Panc1 (cell line): Measurements from ENCODE around the gene STARD8. TPM values are rescaled to one million over a fixed set of nuclear protein-coding genes. Genes with fewer than 3 reads are reported as not detected.

Experiments used
- ATAC-seq: fragments of 200-7000 bp; cut with Tn5 transposase; 2 replicates; pipeline ENCODE4 v1.9.1; 2020; ENCODE audit warnings: mild to moderate bottlenecking, moderate library complexity
- BruUV-seq: library from RNA; stranded (reverse); fragments of 400-500 nt; replicated peaks from 2 replicates; lab custom pipeline; 2021; lab: Mats Ljungman, UMichigan
- CTCF ChIA-PET: fragments of 300-600 bp; sonication (Branson Sonifier 250); formaldehyde crosslinking; loops from one replicate; lab custom pipeline; 2022; ENCODE audit warnings: antibody characterized with exemption; lab: Charles Lee
- POLR2A ChIA-PET: fragments of 300-600 bp; sonication (Branson Sonifier 250); formaldehyde crosslinking; loops from one replicate; lab custom pipeline; 2022; ENCODE audit warnings: antibody characterized with exemption; lab: Charles Lee
- DNase-seq: peaks from one replicate; pipeline ENCODE4 v3.0.0-alpha.2; 2010; ENCODE audit warnings: low read depth, low spot score
- H3K27ac ChIP-seq: 2 replicates; pipeline ENCODE4 v1.5.1; 2011; ENCODE audit warnings: mild to moderate bottlenecking, low read length, inconsistent platforms
- H3K27me3 ChIP-seq: fragments of 200-500 bp; sonication (Bioruptor generic); 2 replicates; pipeline ENCODE4 v1.6.0; 2014; ENCODE audit warnings: low read length, inconsistent platforms; ENCODE audit not compliant: control insufficient read depth, insufficient read depth
- H3K36me3 ChIP-seq: fragments of 200-500 bp; sonication (Bioruptor generic); 2 replicates; pipeline ENCODE4 v1.5.1; 2014; ENCODE audit warnings: inconsistent platforms, mild to moderate bottlenecking, low read length, moderate library complexity; ENCODE audit not compliant: control insufficient read depth, insufficient read depth
- H3K4me1 ChIP-seq: 2 replicates; pipeline ENCODE4 v1.5.1; 2011; ENCODE audit warnings: inconsistent platforms, mild to moderate bottlenecking, low read length, moderate library complexity; ENCODE audit not compliant: control insufficient read depth, insufficient read depth
- H3K4me3 ChIP-seq, 2 experiments: 2 replicates each; pipeline ENCODE4 v1.5.1; 2011 to 2012; ENCODE audit warnings: low read depth in 2 of 2, low read length in 2 of 2, mild to moderate bottlenecking in 2 of 2, inconsistent platforms in 1 of 2, moderate library complexity in 1 of 2
- H3K9me3 ChIP-seq: fragments of 200-500 bp; sonication (Bioruptor generic); 2 replicates; pipeline ENCODE4 v1.5.1; 2014; ENCODE audit warnings: low read depth, mild to moderate bottlenecking, inconsistent platforms, low read length, moderate library complexity; ENCODE audit not compliant: control insufficient read depth, insufficient read depth
- POLR2AphosphoS5 ChIP-seq: IDR thresholded peaks from 2 replicates; pipeline ENCODE4 v1.6.1; 2012; ENCODE audit warnings: mild to moderate bottlenecking, low read depth, low read length, moderate library complexity
- SIN3A ChIP-seq: IDR thresholded peaks from 2 replicates; pipeline ENCODE4 v1.6.1; 2012; ENCODE audit warnings: low read depth, mild to moderate bottlenecking, low read length, moderate library complexity, borderline replicate concordance; ENCODE audit not compliant: insufficient read depth
- TCF7L2 ChIP-seq: IDR thresholded peaks from 2 replicates; pipeline ENCODE4 v1.6.1; 2011; ENCODE audit warnings: mild to moderate bottlenecking, low read depth, low read length, inconsistent platforms
- in situ Hi-C: cut with HindIII; loops from 2 replicates; pipeline ENCODE4 v1.10.0; 2016; ENCODE audit warnings: low sequenced_read_pairs, low pct_unique_long_range_greater_than_20kb
- intact Hi-C: fragments of 100-400 bp; cut with micrococcal nuclease; formaldehyde crosslinking; loops from one replicate; pipeline ENCODE4 v1.10.0; 2022; ENCODE audit not compliant: unreplicated experiment
- total RNA-seq: library from RNA; stranded (reverse); gene quantifications from one replicate; pipeline ENCODE4 v1.2.1, GENCODE V29; 2021; ENCODE audit not compliant: unreplicated experiment
- TF ChIP-seq, protein P1 (sequence below): fragments of 450-650 bp; IDR thresholded peaks from 2 replicates; pipeline ENCODE4 v1.5.1; 2017; ENCODE audit warnings: mild to moderate bottlenecking
- TF ChIP-seq, protein P2 (sequence below), 2 experiments: IDR thresholded peaks; 2 replicates each; pipeline ENCODE4 v1.6.1; 2011 to 2012; ENCODE audit warnings: low read depth in 2 of 2, control low read depth in 1 of 2, low read length in 1 of 2, mild to moderate bottlenecking in 1 of 2, moderate library complexity in 1 of 2; ENCODE audit not compliant: insufficient read depth in 1 of 2

The STARD8 gene
- total RNA-seq, 1 experiment from 2014 or later = 4.6 TPM

DNA sequence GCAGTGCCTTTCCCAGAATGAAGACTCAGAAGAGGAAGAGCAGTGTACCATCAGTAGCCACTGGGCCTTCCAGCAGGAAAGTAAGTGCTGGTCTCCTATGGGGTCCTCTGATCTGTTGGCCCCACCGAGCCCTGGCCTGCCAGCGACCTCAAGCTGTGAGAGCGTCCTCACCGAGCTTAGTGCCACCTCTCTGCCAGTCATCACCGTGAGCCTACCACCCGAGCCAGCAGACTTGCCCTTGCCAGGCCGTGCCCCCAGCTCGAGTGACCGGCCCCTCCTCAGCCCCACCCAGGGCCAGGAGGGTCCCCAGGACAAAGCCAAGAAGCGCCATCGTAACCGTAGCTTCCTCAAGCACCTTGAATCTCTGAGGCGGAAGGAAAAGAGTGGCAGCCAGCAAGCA is 69.7 kb downstream of the STARD8 start:
- no peaks in the 10 kb centered on the region for H3K4me1 ChIP-seq
- TF ChIP-seq, protein P1, sequence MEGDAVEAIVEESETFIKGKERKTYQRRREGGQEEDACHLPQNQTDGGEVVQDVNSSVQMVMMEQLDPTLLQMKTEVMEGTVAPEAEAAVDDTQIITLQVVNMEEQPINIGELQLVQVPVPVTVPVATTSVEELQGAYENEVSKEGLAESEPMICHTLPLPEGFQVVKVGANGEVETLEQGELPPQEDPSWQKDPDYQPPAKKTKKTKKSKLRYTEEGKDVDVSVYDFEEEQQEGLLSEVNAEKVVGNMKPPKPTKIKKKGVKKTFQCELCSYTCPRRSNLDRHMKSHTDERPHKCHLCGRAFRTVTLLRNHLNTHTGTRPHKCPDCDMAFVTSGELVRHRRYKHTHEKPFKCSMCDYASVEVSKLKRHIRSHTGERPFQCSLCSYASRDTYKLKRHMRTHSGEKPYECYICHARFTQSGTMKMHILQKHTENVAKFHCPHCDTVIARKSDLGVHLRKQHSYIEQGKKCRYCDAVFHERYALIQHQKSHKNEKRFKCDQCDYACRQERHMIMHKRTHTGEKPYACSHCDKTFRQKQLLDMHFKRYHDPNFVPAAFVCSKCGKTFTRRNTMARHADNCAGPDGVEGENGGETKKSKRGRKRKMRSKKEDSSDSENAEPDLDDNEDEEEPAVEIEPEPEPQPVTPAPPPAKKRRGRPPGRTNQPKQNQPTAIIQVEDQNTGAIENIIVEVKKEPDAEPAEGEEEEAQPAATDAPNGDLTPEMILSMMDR = no peak
- TF ChIP-seq, protein P2, sequence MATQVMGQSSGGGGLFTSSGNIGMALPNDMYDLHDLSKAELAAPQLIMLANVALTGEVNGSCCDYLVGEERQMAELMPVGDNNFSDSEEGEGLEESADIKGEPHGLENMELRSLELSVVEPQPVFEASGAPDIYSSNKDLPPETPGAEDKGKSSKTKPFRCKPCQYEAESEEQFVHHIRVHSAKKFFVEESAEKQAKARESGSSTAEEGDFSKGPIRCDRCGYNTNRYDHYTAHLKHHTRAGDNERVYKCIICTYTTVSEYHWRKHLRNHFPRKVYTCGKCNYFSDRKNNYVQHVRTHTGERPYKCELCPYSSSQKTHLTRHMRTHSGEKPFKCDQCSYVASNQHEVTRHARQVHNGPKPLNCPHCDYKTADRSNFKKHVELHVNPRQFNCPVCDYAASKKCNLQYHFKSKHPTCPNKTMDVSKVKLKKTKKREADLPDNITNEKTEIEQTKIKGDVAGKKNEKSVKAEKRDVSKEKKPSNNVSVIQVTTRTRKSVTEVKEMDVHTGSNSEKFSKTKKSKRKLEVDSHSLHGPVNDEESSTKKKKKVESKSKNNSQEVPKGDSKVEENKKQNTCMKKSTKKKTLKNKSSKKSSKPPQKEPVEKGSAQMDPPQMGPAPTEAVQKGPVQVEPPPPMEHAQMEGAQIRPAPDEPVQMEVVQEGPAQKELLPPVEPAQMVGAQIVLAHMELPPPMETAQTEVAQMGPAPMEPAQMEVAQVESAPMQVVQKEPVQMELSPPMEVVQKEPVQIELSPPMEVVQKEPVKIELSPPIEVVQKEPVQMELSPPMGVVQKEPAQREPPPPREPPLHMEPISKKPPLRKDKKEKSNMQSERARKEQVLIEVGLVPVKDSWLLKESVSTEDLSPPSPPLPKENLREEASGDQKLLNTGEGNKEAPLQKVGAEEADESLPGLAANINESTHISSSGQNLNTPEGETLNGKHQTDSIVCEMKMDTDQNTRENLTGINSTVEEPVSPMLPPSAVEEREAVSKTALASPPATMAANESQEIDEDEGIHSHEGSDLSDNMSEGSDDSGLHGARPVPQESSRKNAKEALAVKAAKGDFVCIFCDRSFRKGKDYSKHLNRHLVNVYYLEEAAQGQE (IDR thresholded peaks at IDR 0.05; ENCODE audit: insufficient read depth in 1 of 2, low read depth in 2 of 2, low read length in 1 of 2) = no peak
- TF ChIP-seq POLR2AphosphoS5 (no peak), SIN3A (no peak), TCF7L2 (no peak)
- ChIA-PET POLR2A (no interaction called here), CTCF (no interaction called here)
- no peaks in the 10 kb centered on the region for H3K36me3 ChIP-seq
- no peak for ATAC-seq
- no peak for DNase-seq
- no peaks in the 10 kb centered on the region for H3K9me3 ChIP-seq
- no peaks in the 10 kb centered on the region for H3K27me3 ChIP-seq
- intact Hi-C loops (no loop called here), in situ Hi-C loops (no loop called here)
- H3K4me3 ChIP-seq = no peak overlapping the region
- no TSS peak for BruUV-seq
- H3K27ac ChIP-seq = no peak overlapping the region

DNA sequence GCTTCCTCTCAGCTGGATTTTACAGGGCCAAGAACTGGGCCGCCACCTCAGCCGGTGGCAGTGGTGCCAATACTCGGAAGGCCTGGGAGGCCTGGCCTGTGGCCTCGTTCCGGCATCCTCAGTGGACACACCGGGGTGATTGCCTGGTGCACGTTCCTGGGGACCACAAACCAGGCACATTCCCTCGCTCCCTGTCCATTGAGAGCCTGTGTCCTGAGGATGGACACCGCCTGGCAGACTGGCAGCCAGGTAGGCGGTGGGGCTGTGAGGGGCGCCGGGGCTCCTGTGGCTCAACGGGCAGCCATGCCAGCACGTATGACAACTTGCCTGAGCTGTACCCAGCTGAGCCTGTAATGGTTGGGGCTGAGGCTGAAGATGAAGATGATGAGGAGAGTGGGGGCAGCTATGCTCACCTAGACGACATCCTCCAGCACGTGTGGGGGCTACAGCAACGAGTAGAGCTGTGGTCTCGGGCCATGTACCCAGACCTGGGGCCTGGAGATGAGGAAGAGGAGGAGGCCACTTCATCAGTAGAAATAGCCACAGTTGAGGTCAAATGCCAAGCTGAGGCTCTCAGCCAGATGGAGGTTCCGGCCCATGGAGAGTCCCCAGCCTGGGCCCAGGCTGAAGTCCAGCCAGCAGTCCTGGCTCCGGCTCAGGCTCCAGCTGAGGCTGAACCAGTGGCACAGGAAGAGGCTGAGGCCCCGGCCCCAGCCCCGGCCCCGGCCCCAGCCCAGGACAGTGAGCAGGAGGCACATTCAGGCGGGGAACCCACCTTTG is 70.4 kb downstream of the STARD8 start:
- no peaks in the 10 kb centered on the region for H3K4me1 ChIP-seq
- no peak for TF ChIP-seq SIN3A
- TF ChIP-seq, protein P2 (IDR thresholded peaks at IDR 0.05; ENCODE audit: insufficient read depth in 1 of 2, low read depth in 2 of 2, low read length in 1 of 2) = no peak
- TF ChIP-seq POLR2AphosphoS5 = no peak
- TF ChIP-seq, protein P1 = no peak
- no peak for TF ChIP-seq TCF7L2
- ATAC-seq (no peak), DNase-seq (no peak)
- intact Hi-C loops = no loop called here
- no peaks in the 10 kb centered on the region for H3K36me3 ChIP-seq
- ChIA-PET CTCF (interaction anchor here (0.6 kb wide), 1 partner anchor 15 kb away, joined by 6 read pairs; no protein-coding TSS in a partner anchor), POLR2A (no interaction called here)
- H3K4me3 ChIP-seq = no peak overlapping the region
- H3K27ac ChIP-seq = no peak overlapping the region
- BruUV-seq = no TSS peak
- H3K9me3 ChIP-seq = no peaks in the 10 kb centered on the region
- H3K27me3 ChIP-seq = no peaks in the 10 kb centered on the region
- in situ Hi-C loops = no loop called here
